AG04450 (cell line): Measurements from ENCODE around the gene ATP2C2. TPM values are rescaled to one million over a fixed set of nuclear protein-coding genes. Genes with fewer than 3 reads are reported as not detected.

Source experiments
- CTCF ChIA-PET: fragments of 300-600, 350-600 bp; formaldehyde crosslinking; extraction: SDS; loops from one replicate; lab custom pipeline; 2022; ENCODE audit warnings: antibody characterized with exemption, inconsistent platforms; lab: Charles Lee
- POLR2A ChIA-PET: fragments of 350-600 bp; formaldehyde crosslinking; extraction: SDS; loops from one replicate; lab custom pipeline; 2021; ENCODE audit warnings: antibody characterized with exemption, inconsistent platforms; lab: Yijun Ruan, JAX
- DNase-seq: peaks from one replicate; pipeline ENCODE4 v3.0.0-alpha.2; 2011; ENCODE audit warnings: low read depth, low spot score
- H3K27ac ChIP-seq: one replicate; pipeline ENCODE4 v1.5.1; 2012; ENCODE audit warnings: low read depth, low read length, control low read depth
- H3K27me3 ChIP-seq: one replicate; pipeline ENCODE4 v1.6.0; 2012; ENCODE audit warnings: low read length; ENCODE audit not compliant: control insufficient read depth, insufficient read depth
- H3K4me3 ChIP-seq: 2 replicates; pipeline ENCODE4 v1.5.1; 2011; ENCODE audit warnings: mild to moderate bottlenecking, low read depth, low read length, control low read depth
- H3K9me3 ChIP-seq: 2 replicates; pipeline ENCODE4 v1.5.1; 2012; ENCODE audit warnings: low read length; ENCODE audit not compliant: control insufficient read depth, insufficient read depth
- CTCF ChIP-seq: IDR thresholded peaks from 2 replicates; pipeline ENCODE4 v1.5.1; 2011; ENCODE audit warnings: low read depth, low read length, control low read depth, inconsistent platforms
- polyA plus RNA-seq: library from polyadenylated mRNA; depleted of rRNA; stranded (reverse); fragments of >200 nt; gene quantifications from 2 replicates; pipeline ENCODE4 v1.2.3, GENCODE V29; 2011

ATP2C2 gene
- polyA plus RNA-seq, 1 experiment, result not detected

GRCh38 chr16:84458606-84459532, 90.5 kb downstream of the ATP2C2 start:
- H3K27ac ChIP-seq, result no peak overlapping the region
- peaks cover 10% of the 10 kb centered on the region; the same call in 1 of the 2 replicates for H3K9me3 ChIP-seq
- H3K27me3 ChIP-seq, result no peaks in the 10 kb centered on the region
- TF ChIP-seq CTCF, result no peak
- POLR2A ChIA-PET, result no interaction called here
- no peak for DNase-seq
- H3K4me3 ChIP-seq, result no peak overlapping the region
- CTCF ChIA-PET, result no interaction called here

- Histone ChIP-seq H3K27me3 (no peaks in the 10 kb centered on the region), H3K27ac (no peak overlapping the region), H3K4me3 (no peak overlapping the region), H3K9me3 (peaks cover 10% of the 10 kb centered on the region; the same call in 1 of the 2 replicates)
- no peak for DNase-seq
- TF ChIP-seq CTCF, result no peak
- ChIA-PET POLR2A (no interaction called here), CTCF (no interaction called here)
Measured at GRCh38 chr16:84459533-84459894, 91.2 kb downstream of the ATP2C2 start.

GRCh38 chr16:84459941-84460405, 91.6 kb downstream of the ATP2C2 start:
- Histone ChIP-seq H3K27me3 (no peaks in the 10 kb centered on the region), H3K27ac (no peak overlapping the region), H3K9me3 (peaks cover 10% of the 10 kb centered on the region; the same call in 1 of the 2 replicates), H3K4me3 (no peak overlapping the region)
- POLR2A ChIA-PET, result interaction anchor here (0.6 kb wide), 1 partner anchor 41 kb away, joined by 14 read pairs; no protein-coding TSS in a partner anchor
- CTCF ChIA-PET, result no interaction called here
- TF ChIP-seq CTCF, result no peak
- no peak for DNase-seq

GRCh38 chr16:84460406-84461028, 92.2 kb downstream of the ATP2C2 start:
- POLR2A ChIA-PET, result interaction anchor here (0.6 kb wide), 1 partner anchor 40 kb away, joined by 14 read pairs; no protein-coding TSS in a partner anchor

More at GRCh38 chr16:84460406-84461028, 92.2 kb downstream of the ATP2C2 start:
- no peak overlapping the region for H3K27ac ChIP-seq
- no peak for DNase-seq
- H3K4me3 ChIP-seq, result no peak overlapping the region
- TF ChIP-seq CTCF, result no peak
- peaks cover 10% of the 10 kb centered on the region; the same call in 1 of the 2 replicates for H3K9me3 ChIP-seq
- CTCF ChIA-PET, result no interaction called here
- no peaks in the 10 kb centered on the region for H3K27me3 ChIP-seq
